ENCODE measurements around the gene XRCC1. TPM values are rescaled to one million over a fixed set of nuclear protein-coding genes. Genes with fewer than 3 reads are reported as not detected.

XRCC1 gene
- total RNA-seq, 2 donors from 2014 or later = 36.9 to 39.5 TPM

DNA sequence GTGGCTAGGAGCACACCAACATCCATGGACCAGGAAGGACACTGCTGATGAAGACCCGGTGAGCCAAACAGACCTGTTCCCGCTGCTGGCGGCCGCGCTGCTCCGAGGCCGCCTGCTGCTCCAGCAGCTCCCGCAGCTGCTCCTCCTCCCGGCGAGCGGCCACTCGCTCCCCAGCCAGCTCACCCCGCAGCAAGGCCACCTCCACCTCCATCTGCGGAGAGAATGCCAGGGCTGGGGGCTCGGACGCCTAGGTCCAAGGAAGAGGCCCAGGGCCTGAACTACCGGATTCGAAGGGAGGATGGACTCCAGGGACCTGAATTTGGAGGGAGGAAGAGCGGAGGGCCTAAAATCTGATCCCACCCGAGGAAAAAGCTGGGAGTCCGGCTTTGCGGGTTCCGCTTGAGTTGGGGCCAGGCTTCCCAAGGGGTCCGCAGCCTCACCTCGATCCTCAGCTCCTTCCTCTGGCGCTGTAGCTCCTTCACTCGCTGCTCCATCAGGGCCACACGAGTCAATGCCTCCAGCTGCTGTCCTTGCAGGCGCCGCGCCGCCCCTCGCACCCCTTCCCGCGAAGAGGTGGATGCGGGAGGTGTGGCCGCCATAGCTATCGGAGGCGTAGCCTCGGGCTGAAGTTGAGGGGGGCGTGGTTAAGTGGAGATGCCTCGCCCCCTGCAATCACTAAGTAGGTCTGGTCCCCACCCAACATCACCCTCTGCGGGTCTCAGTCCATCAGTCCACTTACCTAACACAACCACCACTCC, 73.5 kb downstream of the XRCC1 start:
- Mint-ChIP-seq H3K27ac (peak overlapping the region in 1 of 2 donors; percentile 93), H3K9me3 (no peaks in the 10 kb centered on the region), H3K36me3 (peaks cover 7 to 10% of the 10 kb centered on the region in 2 donors)
- ATAC-seq (no peak), DNase-seq (ENCODE audit: low spot score in 2 of 2) (no peak)

DNA sequence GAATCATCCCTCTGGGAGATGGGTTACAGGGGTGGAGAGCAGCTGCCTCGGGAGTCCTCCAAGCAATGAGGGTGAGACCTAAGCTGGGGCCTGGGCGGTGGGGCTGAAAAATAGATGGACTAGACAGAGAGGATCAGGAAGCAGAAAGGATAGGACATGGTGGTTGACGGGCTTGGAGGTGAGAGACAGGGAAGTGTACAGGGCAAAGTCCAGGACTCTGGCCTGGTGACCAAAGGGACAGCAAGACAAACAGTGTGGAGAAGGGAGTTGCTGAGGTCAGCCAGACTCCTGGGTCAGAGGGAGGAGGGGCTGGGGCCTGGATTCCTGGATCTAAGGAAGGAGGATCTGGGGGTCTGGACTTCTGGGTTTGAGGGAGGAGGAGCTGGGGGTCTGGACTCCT, 76.3 kb downstream of the XRCC1 start:
- H3K9me3 Mint-ChIP-seq = no peaks in the 10 kb centered on the region
- ATAC-seq = no peak
- DNase-seq (ENCODE audit: low spot score in 2 of 2) = no peak
- peaks cover 6 to 13% of the 10 kb centered on the region in 2 donors for H3K36me3 Mint-ChIP-seq
- peak overlapping the region in 1 of 2 donors; percentile 10 for H3K27ac Mint-ChIP-seq

DNA sequence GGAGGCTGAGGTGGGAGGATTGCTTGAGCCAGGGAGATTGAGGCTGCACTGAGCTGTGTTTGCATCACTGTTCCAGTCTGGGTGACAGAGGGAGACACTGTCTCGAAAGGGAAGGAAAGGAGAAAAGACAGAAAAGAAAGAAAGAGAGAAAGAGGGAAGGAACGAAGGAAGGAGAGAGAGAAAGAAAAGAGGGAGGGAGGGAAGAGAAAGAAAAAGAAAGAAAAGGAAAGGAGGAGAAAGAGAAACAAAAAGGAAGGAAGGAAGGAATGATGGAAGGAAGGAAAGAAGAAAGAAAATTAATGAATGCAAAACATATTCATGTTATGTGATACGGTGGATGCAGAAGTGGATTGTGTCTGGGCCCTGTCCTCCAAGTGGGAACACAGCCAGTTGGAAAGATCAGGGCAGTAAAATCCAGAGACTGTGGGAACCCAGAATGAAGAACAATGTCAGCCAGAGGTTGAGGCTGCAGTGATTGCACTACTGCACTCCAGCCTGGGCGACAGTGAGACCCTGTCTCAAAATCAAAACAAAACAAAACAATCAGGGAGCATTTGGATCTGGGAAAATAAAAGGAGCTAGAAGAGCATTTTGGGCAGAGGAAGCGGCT, 77.0 kb downstream of the XRCC1 start:
- no peak for ATAC-seq
- peak overlapping the region; percentile 10 to 46 for H3K27ac Mint-ChIP-seq
- no peaks in the 10 kb centered on the region for H3K9me3 Mint-ChIP-seq
- DNase-seq (ENCODE audit: low spot score in 2 of 2) = no peak
- peaks cover 6 to 11% of the 10 kb centered on the region in 2 donors for H3K36me3 Mint-ChIP-seq

GRCh38 chr19:43496960-43497359, 78.4 kb downstream of the XRCC1 start:
- no peak for DNase-seq (ENCODE audit: low spot score in 2 of 2)
- H3K27ac Mint-ChIP-seq = peak overlapping the region in 1 of 2 donors; percentile 23
- no peaks in the 10 kb centered on the region for H3K9me3 Mint-ChIP-seq
- peaks cover 5 to 6% of the 10 kb centered on the region in 2 donors for H3K36me3 Mint-ChIP-seq
- ATAC-seq = no peak

DNA sequence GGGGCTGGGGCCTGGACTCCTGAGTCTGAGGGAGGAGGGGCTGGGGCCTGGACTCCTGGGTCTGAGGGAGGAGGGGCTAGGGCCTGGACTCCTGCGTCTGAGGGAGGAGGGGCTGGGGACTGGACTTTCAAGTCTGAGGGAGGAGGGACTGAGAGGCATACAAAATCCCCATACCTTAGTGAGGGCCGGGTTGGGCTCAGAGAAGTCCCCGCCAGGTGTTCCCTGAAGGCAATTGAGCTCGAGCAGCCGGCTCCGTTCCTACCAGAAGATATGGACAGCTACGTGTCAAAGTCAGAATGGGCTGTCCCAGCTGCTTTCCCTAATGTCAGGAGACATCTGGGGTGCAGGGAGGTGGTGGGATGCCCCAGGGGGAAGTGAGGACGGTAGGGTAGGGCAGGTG, 80.2 kb downstream of the XRCC1 start:
- DNase-seq (ENCODE audit: low spot score in 2 of 2) = no peak
- H3K9me3 Mint-ChIP-seq = no peaks in the 10 kb centered on the region
- H3K27ac Mint-ChIP-seq = peak overlapping the region in 1 of 2 donors; percentile 68
- H3K36me3 Mint-ChIP-seq = peaks cover 5 to 6% of the 10 kb centered on the region in 2 donors
- no peak for ATAC-seq

Other genes starting within 250 kb of the XRCC1 start
- not detected for gene CD177, start 221.8 kb downstream of the XRCC1 start, total RNA-seq
- not detected for gene TEX101, start 160.6 kb downstream of the XRCC1 start, total RNA-seq
- gene LYPD3, start 109.9 kb downstream of the XRCC1 start, total RNA-seq = 1 to 10 TPM; 3.0 to 7.1 TPM
- gene PHLDB3, start 70.8 kb downstream of the XRCC1 start, total RNA-seq = 10 to 100 TPM; 23.1 to 27.3 TPM
- 10 to 100 TPM; 88.0 to 89.2 TPM for gene ETHE1, start 48.3 kb downstream of the XRCC1 start, total RNA-seq
- gene ZNF575, start 42.3 kb downstream of the XRCC1 start, total RNA-seq = 1 to 10 TPM in 1 of 2 donors, under 1 TPM in 1; 0.98 to 3.3 TPM
- 1 to 10 TPM; 6.5 to 9.0 TPM for gene PINLYP, start 274 bp upstream of the XRCC1 start, total RNA-seq
- 10 to 100 TPM; 21.6 to 29.4 TPM for gene IRGQ, start 20.6 kb upstream of the XRCC1 start, total RNA-seq
- 10 to 100 TPM; 15.9 to 19.6 TPM for gene ZNF576, start 21.1 kb upstream of the XRCC1 start, total RNA-seq
- gene SRRM5, start 36.6 kb upstream of the XRCC1 start, total RNA-seq = under 1 TPM; 0.68 to 0.80 TPM
- gene ZNF428, start 44.1 kb upstream of the XRCC1 start, total RNA-seq = 10 to 100 TPM; 14.2 to 21.1 TPM
- gene CADM4, start 64.3 kb upstream of the XRCC1 start, total RNA-seq = under 1 TPM; 0.58 to 0.66 TPM
- 10 to 100 TPM; 13.8 to 20.8 TPM for gene PLAUR, start 94.6 kb upstream of the XRCC1 start, total RNA-seq
- gene IRGC, start 140.5 kb upstream of the XRCC1 start, total RNA-seq = not detected
- gene SMG9, start 179.4 kb upstream of the XRCC1 start, total RNA-seq = 100 to 1,000 TPM in 1 of 2 donors, 10 to 100 TPM in 1; 62.8 to 145 TPM
- gene KCNN4, start 205.4 kb upstream of the XRCC1 start, total RNA-seq = 100 to 1,000 TPM; 110 to 145 TPM
- gene LYPD5, start 226.9 kb upstream of the XRCC1 start, total RNA-seq = 1 to 10 TPM in 1 of 2 donors, under 1 TPM in 1; 0.97 to 3.8 TPM

Measured in activated naive CD4-positive, alpha-beta T cell treated with anti-CD3 and anti-CD28 coated beads, Interleukin-2, amount 50 U/mL, for 72 hours (primary cell).